Fibroblast of pulmonary artery (primary cell): Measurements from ENCODE around the gene ODAPH.

Experiments used
- DNase-seq: peaks from one replicate; pipeline ENCODE4 v3.0.0-alpha.2; 2010; ENCODE audit warnings: low read depth
- H3K4me3 ChIP-seq: replicated peaks from 2 replicates; pipeline ENCODE4 v1.5.1; 2011; ENCODE audit warnings: low read depth, mild to moderate bottlenecking, control low read depth, low read length, moderate library complexity
- TF ChIP-seq, protein P1 (sequence below): IDR thresholded peaks from 2 replicates; pipeline ENCODE4 v1.5.1; 2011; ENCODE audit warnings: mild to moderate bottlenecking, control low read depth, low read length, inconsistent platforms; ENCODE audit errors: missing control alignments

The ODAPH gene

DNA sequence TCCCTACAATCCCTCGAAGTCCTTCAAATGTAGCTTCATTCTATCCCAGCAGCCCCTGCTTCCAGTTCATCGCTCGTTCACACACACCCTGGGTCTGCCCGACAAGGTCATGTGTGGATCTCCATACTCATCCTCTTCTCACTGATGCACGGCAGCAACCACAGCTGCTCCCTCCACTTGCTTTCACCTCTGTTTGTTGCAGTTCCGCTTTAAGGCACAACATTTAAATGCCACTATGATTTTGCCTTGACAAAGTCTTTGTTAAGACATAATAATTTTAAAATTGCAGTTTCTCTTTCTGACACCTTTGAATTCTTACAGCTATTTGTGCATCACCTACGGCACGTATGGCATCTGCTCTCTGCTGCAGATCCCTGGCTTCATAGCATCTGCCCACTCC lies 1.8 kb downstream of the ODAPH start:
- no peak overlapping the region for H3K4me3 ChIP-seq
- TF ChIP-seq, protein P1, sequence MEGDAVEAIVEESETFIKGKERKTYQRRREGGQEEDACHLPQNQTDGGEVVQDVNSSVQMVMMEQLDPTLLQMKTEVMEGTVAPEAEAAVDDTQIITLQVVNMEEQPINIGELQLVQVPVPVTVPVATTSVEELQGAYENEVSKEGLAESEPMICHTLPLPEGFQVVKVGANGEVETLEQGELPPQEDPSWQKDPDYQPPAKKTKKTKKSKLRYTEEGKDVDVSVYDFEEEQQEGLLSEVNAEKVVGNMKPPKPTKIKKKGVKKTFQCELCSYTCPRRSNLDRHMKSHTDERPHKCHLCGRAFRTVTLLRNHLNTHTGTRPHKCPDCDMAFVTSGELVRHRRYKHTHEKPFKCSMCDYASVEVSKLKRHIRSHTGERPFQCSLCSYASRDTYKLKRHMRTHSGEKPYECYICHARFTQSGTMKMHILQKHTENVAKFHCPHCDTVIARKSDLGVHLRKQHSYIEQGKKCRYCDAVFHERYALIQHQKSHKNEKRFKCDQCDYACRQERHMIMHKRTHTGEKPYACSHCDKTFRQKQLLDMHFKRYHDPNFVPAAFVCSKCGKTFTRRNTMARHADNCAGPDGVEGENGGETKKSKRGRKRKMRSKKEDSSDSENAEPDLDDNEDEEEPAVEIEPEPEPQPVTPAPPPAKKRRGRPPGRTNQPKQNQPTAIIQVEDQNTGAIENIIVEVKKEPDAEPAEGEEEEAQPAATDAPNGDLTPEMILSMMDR: no peak
- DNase-seq: no peak

DNA sequence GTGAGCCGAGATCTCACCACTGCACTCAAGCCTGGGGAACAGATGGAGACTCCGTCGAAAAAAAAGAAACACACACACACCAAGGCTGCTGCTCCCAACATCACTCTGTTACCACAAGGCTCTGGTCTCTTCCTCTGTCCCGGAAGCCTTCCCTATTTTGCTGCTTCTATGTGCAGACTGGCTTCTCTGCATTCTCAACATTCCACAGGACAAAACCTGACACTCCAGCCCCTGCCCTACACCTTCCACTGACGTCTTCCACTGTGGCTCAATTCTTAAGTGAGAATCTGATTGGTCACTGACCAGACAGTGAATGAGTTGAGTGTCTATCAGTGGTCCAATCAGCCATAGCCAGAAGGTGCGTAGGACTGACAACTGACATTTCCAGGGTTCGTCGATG lies 5.9 kb downstream of the ODAPH start:
- peak; percentile 23 for DNase-seq
- TF ChIP-seq, protein P1: no peak

DNA sequence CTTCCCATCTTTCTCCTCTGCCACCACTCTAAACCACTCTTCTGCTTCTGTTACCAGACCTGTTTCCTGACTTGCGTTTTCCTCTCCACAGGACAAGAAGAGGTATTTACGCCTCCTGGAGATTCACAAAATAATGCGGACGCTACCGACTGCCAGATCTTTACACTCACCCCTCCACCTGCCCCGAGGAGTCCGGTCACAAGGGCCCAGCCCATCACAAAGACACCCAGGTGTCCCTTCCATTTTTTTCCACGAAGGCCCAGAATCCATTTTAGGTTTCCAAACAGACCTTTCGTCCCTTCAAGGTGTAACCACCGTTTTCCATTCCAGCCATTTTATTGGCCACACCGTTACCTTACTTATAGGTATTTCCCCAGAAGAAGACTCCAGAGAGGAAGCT lies 8.2 kb downstream of the ODAPH start:
- TF ChIP-seq, protein P1: no peak
- DNase-seq: no peak
- H3K4me3 ChIP-seq: no peak overlapping the region

More for the DNA sequence above, 5.9 kb downstream of the ODAPH start:
- H3K4me3 ChIP-seq: no peak overlapping the region

DNA sequence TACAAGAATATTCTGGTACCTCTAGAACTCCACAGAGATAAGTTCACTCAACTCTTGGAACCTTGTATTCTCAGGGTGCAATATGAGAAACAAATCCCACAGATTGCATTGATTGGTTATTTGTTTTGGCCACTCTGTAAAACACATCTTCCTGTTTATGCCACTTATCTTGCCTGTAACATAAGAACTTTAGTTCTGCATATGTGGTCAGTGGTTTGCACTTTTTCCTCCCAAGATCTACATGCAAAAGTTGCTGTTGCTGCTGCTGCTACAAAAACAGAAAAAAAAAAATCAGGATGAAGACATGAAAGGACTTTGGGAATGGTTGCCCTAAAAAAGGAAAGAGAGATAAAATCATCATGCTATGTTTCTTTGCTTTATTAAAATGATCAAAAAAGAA lies 9.6 kb downstream of the ODAPH start:
- TF ChIP-seq, protein P1: no peak
- no peak for DNase-seq
- H3K4me3 ChIP-seq: no peak overlapping the region

DNA sequence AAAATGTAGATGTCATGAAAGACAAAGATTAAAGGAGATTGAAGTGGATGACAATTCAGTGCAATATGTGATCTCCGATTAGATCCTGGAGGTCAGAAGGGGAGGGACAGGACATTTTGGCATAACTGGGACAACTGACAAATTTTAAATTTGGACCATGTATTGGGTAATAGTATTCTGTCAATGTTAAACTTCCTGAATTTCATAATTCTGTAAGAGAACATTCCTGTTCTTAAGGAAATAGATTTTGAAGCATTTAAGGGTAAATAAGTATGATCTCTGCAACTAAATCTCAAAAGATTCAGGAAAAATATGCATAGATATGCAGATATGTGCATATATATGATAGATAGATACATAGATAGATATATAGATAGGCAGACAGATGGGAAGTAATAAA lies 11.0 kb downstream of the ODAPH start:
- TF ChIP-seq, protein P1: no peak
- DNase-seq: no peak
- no peak overlapping the region for H3K4me3 ChIP-seq

DNA sequence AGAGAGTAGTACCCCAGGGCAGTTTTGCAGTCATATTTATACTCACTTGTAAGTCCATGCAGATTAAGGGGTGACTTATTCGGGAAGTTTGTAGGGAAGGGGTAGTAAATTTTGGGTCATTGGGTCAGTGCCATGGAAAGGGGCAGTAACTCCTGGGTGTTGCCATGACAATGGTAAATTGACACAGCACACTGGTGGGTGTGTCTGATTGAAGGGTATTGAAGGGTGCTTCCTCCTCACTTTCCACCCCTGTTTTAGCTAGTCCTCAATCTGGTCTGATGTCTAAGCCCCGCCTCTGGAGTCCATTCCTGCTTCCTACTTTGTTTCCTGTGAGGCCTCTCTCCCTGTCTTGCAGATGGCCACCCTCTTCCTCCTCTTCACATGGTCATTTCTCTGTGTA lies 11.9 kb downstream of the ODAPH start:
- no peak overlapping the region for H3K4me3 ChIP-seq
- no peak for DNase-seq
- TF ChIP-seq, protein P1: no peak

DNA sequence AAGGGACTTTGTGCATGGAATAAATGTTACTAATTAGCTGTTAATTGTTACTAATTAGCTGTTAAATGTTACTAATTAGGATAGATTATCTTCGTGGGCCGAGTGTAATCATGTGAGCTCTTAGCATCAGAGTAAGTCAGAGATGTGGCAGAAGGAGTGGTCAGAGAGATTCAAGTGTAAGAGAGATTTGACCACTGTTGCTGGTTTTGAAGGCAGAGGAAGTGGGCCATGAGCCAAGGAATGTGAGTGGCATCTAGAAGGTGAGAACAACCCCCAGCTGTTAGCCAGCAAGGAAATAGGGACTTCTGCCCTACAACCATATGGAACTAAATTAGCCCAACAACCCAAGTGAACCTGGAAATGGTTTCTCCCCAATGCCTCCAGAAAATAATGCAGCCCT lies 28.2 kb downstream of the ODAPH start:
- TF ChIP-seq, protein P1: no peak
- no peak overlapping the region for H3K4me3 ChIP-seq
- peak; percentile 24 for DNase-seq
